Ishikawa (cell line): Measurements from ENCODE around the gene CA10.

ENCODE experiments used
- EP300 ChIP-seq: IDR thresholded peaks from 2 replicates; pipeline ENCODE4 v1.6.1; 2012; ENCODE audit warnings: borderline replicate concordance
- YY1 ChIP-seq: IDR thresholded peaks from 2 replicates; pipeline ENCODE4 v1.6.1; 2012; ENCODE audit warnings: low read depth
- TF ChIP-seq, protein P1 (sequence below): IDR thresholded peaks from 2 replicates; pipeline ENCODE4 v1.6.1; 2012; ENCODE audit warnings: low read depth, mild to moderate bottlenecking
- TF ChIP-seq, protein P2 (sequence below): IDR thresholded peaks from 2 replicates; pipeline ENCODE4 v1.6.1; 2012

DNA sequence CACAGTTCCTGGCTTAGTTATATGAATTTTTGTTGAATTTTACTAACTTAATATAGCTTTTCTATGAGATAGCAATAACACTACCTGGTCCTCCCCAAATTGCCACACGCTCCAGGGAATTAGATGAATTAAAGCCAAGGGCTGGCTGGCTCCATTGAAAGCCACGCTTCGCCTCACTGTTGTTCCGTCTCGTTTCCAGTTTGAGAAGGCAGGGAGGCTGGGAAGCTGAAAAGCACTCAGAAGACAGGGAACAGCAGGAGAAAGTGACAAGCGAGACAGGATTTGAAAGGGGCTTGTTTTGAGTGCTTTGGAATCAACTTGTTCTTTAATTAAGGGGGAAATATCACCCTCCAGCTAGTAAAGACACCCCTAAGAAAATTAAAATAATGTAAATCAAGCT lies 425.3 kb downstream of the CA10 start:
- TF ChIP-seq EP300 (no peak), YY1 (no peak)
- TF ChIP-seq, protein P1, sequence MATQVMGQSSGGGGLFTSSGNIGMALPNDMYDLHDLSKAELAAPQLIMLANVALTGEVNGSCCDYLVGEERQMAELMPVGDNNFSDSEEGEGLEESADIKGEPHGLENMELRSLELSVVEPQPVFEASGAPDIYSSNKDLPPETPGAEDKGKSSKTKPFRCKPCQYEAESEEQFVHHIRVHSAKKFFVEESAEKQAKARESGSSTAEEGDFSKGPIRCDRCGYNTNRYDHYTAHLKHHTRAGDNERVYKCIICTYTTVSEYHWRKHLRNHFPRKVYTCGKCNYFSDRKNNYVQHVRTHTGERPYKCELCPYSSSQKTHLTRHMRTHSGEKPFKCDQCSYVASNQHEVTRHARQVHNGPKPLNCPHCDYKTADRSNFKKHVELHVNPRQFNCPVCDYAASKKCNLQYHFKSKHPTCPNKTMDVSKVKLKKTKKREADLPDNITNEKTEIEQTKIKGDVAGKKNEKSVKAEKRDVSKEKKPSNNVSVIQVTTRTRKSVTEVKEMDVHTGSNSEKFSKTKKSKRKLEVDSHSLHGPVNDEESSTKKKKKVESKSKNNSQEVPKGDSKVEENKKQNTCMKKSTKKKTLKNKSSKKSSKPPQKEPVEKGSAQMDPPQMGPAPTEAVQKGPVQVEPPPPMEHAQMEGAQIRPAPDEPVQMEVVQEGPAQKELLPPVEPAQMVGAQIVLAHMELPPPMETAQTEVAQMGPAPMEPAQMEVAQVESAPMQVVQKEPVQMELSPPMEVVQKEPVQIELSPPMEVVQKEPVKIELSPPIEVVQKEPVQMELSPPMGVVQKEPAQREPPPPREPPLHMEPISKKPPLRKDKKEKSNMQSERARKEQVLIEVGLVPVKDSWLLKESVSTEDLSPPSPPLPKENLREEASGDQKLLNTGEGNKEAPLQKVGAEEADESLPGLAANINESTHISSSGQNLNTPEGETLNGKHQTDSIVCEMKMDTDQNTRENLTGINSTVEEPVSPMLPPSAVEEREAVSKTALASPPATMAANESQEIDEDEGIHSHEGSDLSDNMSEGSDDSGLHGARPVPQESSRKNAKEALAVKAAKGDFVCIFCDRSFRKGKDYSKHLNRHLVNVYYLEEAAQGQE: no peak
- TF ChIP-seq, protein P2, sequence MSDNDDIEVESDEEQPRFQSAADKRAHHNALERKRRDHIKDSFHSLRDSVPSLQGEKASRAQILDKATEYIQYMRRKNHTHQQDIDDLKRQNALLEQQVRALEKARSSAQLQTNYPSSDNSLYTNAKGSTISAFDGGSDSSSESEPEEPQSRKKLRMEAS: no peak
